Psoas muscle (tissue), 8 donors: ENCODE data around the gene EDRF1. TPM values are rescaled to one million over a fixed set of nuclear protein-coding genes. Genes with fewer than 3 reads are reported as not detected.

Experiments used
- ATAC-seq, 4 donors: fragments of 200-7000 bp; cut with Tn5 transposase; one replicate each; pipeline ENCODE4 v1.9.1; 2020; ENCODE audit warnings: moderate library complexity in 3 of 4, mild to moderate bottlenecking in 2 of 4
- DNase-seq, 2 donors: peaks; one replicate each; pipeline ENCODE4 v3.0.0-alpha.2; 2020
- H3K27ac ChIP-seq: fragments of 200-600 bp; one replicate; pipeline ENCODE4 v1.8.0; 2022
- H3K27me3 ChIP-seq, 3 donors: fragments of 200-600 bp in 1 of 3; one replicate each; pipeline versions ENCODE4 v1.6.1 to v1.8.0; 2013 to 2022; ENCODE audit warnings: low read length in 2 of 3, mild to moderate bottlenecking in 2 of 3, moderate library complexity in 1 of 3; ENCODE audit not compliant: insufficient read depth in 3 of 3
- H3K36me3 ChIP-seq, 2 donors: fragments of 200-600 bp in 1 of 2; one replicate each; pipeline versions ENCODE4 v1.6.1 to v1.8.0; 2013 to 2022; ENCODE audit warnings: low read depth in 1 of 2, mild to moderate bottlenecking in 1 of 2, moderate library complexity in 1 of 2; ENCODE audit not compliant: insufficient read depth in 1 of 2
- H3K4me1 ChIP-seq: fragments of 200-600 bp; one replicate; pipeline ENCODE4 v1.8.0; 2022
- H3K4me3 ChIP-seq: fragments of 200-600 bp; one replicate; pipeline ENCODE4 v1.8.0; 2022; ENCODE audit warnings: mild to moderate bottlenecking
- H3K9me3 ChIP-seq: fragments of 200-600 bp; one replicate; pipeline ENCODE4 v1.8.0; 2022
- CTCF ChIP-seq: fragments of 200-600 bp; IDR thresholded peaks from one replicate; pipeline ENCODE4 v1.8.0; 2022; ENCODE audit warnings: antibody characterized with exemption
- WGBS, 3 donors: extraction: QIAGEN DNeasy Blood & Tissue Kit; methylation state at CpG; one replicate each; pipeline versions ENCODE4 v1.1.6 to v1.1.7; 2013; 5-methylcytosine and 5-hydroxymethylcytosine counted together
- intact Hi-C, 2 donors: fragments of 100-400 bp; cut with DNase I; formaldehyde crosslinking; loops; one replicate each; pipeline versions ENCODE4 v1.11.0 to v1.14.2; 2022
- polyA plus RNA-seq, 3 donors: library from polyadenylated mRNA; stranded (reverse); fragments of 200-250 nt; gene quantifications; one replicate each; pipeline ENCODE4 v1.2.3, GENCODE V29; 2013
- total RNA-seq, 4 donors: library from RNA; stranded (reverse); fragmentation: NEBNext Ultra II Directional in 2 of 4; extraction: Animal tissue kit (Norgen Biotek cat#: 25700) in 2 of 4; gene quantifications; one replicate each; pipeline versions ENCODE4 v1.2.1 to v1.2.4, GENCODE V29; 2021 to 2023
- donor health status: healthy with polysubstance abuse.
- donor health status: DM: no; HTN: no; CAD: no; lungs with moderate emphysema.
- donor health status: Bipolar disorder and iron deficiency.
- donor health status: healthy.
- donor health status: DM: yes; HTN: yes; CAD: no.
- donor health status: DM: no; HTN: no; CAD: no.
- donor health status: DM: no; HTN: no; CAD: no.
- donor health status: DM: yes; HTN: yes; CAD: no.

The EDRF1 gene
- total and polyA plus RNA-seq, 7 donors = 7.6 to 17.7 (median 11.5) TPM

GRCh38 chr10:125689955-125690569 is 29.4 kb upstream of the EDRF1 start:
- DNase-seq (no peak), ATAC-seq (no peak)
- 61 to 62% (median 62%) methylated on average over 8 of the region's 8 CpGs for WGBS, 3 donors
- intact Hi-C loops = loop anchor here in 1 of 2 donors (10.0 kb wide), 1 partner anchor 1245 kb away; no protein-coding TSS in a partner anchor
- H3K4me1 ChIP-seq = no peaks in the 10 kb centered on the region
- no peaks in the 10 kb centered on the region for H3K36me3 ChIP-seq
- TF ChIP-seq CTCF = no peak
- no peak overlapping the region for H3K4me3 ChIP-seq
- no peaks in the 10 kb centered on the region for H3K9me3 ChIP-seq
- no peak overlapping the region for H3K27ac ChIP-seq
- peaks cover 0 to 2% (median 0%) of the 10 kb centered on the region in 3 donors for H3K27me3 ChIP-seq

- TF ChIP-seq CTCF = no peak
- ATAC-seq (no peak), DNase-seq (no peak)
- no peaks in the 10 kb centered on the region for H3K36me3 ChIP-seq
- intact Hi-C loops = loop anchor here in 1 of 2 donors (10.0 kb wide), 1 partner anchor 1247 kb away; no protein-coding TSS in a partner anchor
- 66 to 71% (median 68%) methylated on average over 19 of the region's 19 CpGs for WGBS, 3 donors
- no peak overlapping the region for H3K27ac ChIP-seq
- H3K4me3 ChIP-seq = no peak overlapping the region
- H3K9me3 ChIP-seq = no peaks in the 10 kb centered on the region
- no peaks in the 10 kb centered on the region for H3K4me1 ChIP-seq
- H3K27me3 ChIP-seq = peaks cover 0 to 4% (median 0%) of the 10 kb centered on the region in 3 donors
Measured at GRCh38 chr10:125691160-125691981, 28.1 kb upstream of the EDRF1 start.

- Histone ChIP-seq H3K27ac (no peak overlapping the region), H3K27me3 (peaks cover 0 to 4% (median 0%) of the 10 kb centered on the region in 3 donors), H3K4me3 (no peak overlapping the region), H3K36me3 (no peaks in the 10 kb centered on the region), H3K9me3 (no peaks in the 10 kb centered on the region), H3K4me1 (no peaks in the 10 kb centered on the region)
- no peak for ATAC-seq
- no peak for TF ChIP-seq CTCF
- no peak for DNase-seq
- intact Hi-C loops = loop anchor here in 1 of 2 donors (10.0 kb wide), 1 partner anchor 1247 kb away; no protein-coding TSS in a partner anchor
- 30 to 33% (median 30%) methylated on average over 3 of the region's 3 CpGs for WGBS, 3 donors
Measured at GRCh38 chr10:125692196-125692595, 27.3 kb upstream of the EDRF1 start.

GRCh38 chr10:125692601-125693523 is 26.6 kb upstream of the EDRF1 start:
- intact Hi-C loops = loop anchor here in 1 of 2 donors (10.0 kb wide), 1 partner anchor 1248 kb away; no protein-coding TSS in a partner anchor
- ATAC-seq = no peak
- DNase-seq = no peak

More at GRCh38 chr10:125692601-125693523, 26.6 kb upstream of the EDRF1 start:
- no peaks in the 10 kb centered on the region for H3K4me1 ChIP-seq
- 49 to 64% (median 55%) methylated on average over 12 of the region's 12 CpGs for WGBS, 3 donors
- H3K36me3 ChIP-seq = no peaks in the 10 kb centered on the region
- H3K27ac ChIP-seq = no peak overlapping the region
- H3K27me3 ChIP-seq = peaks cover 0 to 4% (median 0%) of the 10 kb centered on the region in 3 donors
- H3K9me3 ChIP-seq = no peaks in the 10 kb centered on the region
- TF ChIP-seq CTCF = no peak
- H3K4me3 ChIP-seq = no peak overlapping the region
